Erythroblast (primary cell): ENCODE measurements around the gene HECW1.
A peak's percentile ranks its signal among the peaks of the same experiment; 100 is the strongest.
"Not testable (repeated sequence)": the region's sequence is repeated elsewhere in the genome, so short reads cannot be mapped to it uniquely, and the experiment has no call there.

Source experiments
- DNase-seq, 2 experiments: peaks; one replicate each; lab custom pipeline; 2025; lab: John Stamatoyannopoulos, UW
- GATA1 ChIP-seq: IDR thresholded peaks from 2 replicates; pipeline ENCODE4 v1.6.1; 2011; ENCODE audit warnings: low read depth, mild to moderate bottlenecking, control low read depth, low read length, moderate library complexity
- POLR2A ChIP-seq: IDR thresholded peaks from 2 replicates; pipeline ENCODE4 v1.6.1; 2011; ENCODE audit warnings: mild to moderate bottlenecking, low read length

The HECW1 gene

DNA sequence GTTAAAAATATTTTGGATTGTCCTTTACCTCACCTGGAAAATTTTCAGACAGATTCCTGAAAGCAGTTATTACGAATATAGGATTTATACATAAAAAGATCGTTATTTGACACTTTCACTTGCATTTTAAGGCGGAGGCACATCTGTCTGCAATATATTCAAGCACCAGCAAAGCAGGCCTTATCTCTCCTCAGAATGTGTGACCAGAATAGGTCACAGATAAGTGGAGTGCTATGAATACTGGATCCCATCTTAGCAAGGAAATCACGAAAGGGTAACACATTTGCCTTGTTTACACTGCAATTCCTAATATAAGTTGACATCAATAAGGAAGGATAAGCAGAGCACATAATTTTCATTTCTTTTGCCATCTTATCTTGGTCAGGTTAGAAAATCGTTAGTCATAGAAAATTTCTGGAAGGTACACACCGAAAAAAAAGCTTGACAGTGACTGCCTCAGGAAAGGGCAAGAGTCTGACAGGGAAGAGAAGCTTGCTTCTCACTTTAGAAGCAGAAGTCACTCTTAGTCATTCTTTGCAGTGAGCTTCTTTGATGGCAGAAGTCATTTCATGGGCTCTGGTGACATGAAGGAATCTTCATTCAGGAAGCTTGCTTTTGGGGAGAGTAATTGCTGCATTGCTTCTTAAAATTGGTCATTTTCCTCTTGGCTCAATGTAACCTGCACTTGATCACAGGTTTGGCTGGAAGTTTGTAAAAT is 372.4 kb downstream of the HECW1 start:
- TF ChIP-seq GATA1: no peak
- no peak for TF ChIP-seq POLR2A
- DNase-seq: peak in 1 of 2 experiments; percentile 32

DNA sequence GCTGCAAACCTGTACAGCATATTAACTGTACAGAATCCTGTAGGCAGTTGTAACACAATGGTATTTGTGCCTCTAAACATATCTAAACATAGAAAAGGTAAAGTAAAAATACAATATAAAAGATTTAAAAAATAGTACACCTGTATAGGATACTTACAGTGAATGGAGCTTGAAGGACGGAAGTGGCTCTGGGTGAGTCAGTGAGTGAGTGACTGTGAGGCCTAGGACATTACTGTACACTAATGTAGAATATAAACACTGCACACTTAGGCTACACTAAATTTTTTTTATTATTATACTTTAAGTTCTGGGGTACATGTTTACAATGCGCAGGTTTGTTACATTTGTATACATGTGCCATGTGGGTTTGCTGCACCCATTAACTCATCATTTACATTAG is 373.1 kb downstream of the HECW1 start:
- DNase-seq: no peak
- no peak for TF ChIP-seq GATA1
- TF ChIP-seq POLR2A: no peak

DNA sequence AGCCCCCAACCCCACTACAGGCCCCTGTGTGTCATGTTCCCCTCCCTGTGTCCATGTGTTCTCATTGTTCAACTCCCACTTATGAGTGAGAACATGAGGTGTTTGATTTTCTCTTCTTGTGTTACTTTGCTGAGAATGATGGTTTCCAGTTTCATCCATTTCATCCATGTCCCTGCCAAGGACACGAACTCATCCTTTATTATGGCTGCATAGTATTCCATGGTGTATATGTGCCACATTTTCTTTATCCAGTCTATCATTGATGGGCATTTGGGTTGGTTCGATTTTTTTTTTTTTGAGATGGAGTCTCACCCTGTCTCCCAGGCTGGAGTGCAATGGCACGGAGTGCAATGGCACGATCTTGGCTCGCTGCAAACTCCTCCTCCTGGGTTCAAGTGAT is 373.6 kb downstream of the HECW1 start:
- DNase-seq: not testable (repeated sequence)

DNA sequence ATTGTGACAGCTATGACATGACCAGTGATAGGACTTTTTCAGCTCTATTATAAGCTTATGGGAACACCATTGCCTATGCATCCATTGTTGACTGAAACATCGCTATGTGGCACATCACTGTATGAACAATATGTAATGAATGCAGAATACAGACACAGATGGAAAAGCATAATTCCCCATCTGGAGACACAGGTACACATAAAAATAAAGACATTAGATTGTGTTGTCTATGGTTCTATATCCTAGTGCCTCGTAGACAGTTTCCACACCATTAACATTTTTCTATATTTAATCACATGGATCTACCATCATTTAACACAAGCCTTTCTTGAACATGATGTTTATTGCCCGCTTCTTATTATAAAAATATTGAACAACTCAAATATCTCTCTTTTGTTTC is 374.2 kb downstream of the HECW1 start:
- no peak for TF ChIP-seq GATA1
- no peak for TF ChIP-seq POLR2A

DNA sequence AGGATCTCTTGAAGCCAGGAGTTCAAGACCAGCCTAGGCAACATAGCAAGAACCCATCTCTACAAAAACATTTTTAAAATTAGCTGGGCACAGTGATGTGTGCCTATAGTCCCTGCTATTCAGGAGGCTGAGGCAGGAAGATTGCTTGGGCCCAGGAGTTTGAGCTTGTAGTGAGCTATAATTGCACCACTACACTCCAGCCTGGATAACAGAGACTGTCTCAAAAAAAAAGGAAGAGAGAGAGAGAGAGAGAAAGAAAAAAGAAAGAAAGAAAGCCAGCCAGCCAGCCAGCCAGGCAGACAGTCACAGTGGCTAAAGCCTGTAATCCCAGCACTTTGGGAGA is 375.3 kb downstream of the HECW1 start:
- TF ChIP-seq GATA1 (no peak), POLR2A (no peak)
- no peak for DNase-seq

More for the DNA sequence above, 374.2 kb downstream of the HECW1 start:
- DNase-seq: no peak

DNA sequence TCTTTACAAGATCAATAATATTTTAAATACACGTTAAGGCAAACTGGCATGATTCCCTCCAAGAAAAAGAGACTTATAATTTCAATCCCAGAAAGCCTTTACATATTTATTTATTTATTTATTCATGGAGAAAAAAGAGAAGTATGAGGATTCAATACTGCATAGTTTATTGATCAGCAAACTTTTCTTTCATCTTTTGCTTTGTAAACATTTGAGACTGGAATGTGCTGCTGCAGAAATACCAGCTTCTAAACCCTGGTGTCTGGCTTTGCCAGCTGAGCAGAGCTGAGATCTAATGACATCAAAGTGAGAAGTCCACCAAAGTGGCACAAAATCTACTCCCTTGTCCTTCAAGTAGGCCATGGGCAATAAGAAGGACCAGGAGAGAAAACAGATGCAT is 376.8 kb downstream of the HECW1 start:
- TF ChIP-seq POLR2A (no peak), GATA1 (no peak)
- no peak for DNase-seq

DNA sequence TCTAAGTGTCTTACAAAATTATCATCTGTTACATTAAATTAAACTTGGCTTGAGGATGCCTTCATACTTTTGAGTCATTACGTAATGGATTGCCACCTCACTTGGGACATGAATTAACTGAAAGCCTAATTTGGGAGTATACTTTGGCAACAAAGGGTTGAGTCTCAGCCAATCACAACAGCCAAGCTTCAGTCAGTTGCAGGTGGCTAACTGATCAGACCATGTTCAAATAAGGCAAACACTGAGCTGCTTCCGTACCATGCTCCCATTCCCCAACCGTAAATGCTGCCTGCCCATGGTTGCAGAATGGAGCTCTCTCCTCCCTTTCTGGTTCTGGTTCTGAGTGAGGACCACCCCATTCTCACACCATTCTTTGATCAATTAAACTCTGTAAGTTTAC is 377.6 kb downstream of the HECW1 start:
- TF ChIP-seq POLR2A: no peak
- no peak for TF ChIP-seq GATA1
- no peak for DNase-seq

DNA sequence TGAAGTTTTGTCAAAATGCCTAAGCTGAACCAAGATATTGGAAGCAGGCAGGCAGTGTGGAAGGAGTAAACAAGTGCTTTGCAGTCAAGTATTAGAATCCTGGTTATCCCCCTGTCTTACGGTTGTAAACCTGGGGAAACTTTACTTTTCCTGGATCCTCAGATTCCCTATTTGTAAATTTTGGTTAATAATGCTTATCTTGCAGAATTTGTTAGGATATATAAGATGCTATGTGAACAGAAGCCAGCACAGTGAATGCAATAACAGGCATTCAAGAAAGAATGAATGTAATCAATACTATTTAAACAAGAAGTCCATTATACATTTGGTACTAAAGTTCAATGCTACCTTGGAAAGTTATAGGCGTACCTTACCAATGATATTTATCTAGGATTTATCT is 378.7 kb downstream of the HECW1 start:
- DNase-seq: no peak
- TF ChIP-seq GATA1 (no peak), POLR2A (no peak)

DNA sequence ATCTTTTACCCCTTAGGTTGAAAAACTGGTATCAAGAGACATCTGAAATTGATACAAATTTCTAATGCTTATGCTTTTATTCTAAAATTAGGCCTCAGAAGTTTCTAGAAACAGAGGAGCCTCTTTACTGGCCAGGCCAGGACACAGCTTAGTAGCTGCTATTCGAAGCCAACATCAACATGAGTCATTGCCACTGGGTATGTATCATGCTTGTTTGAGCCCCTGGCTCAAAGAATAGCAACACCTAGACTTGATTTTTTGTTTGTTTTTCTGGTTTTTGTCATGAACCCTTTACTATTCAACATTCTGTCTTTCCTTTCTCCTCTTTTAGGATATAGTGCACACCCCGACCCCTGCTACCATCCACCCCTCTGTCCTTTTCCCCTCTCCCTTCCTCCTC is 379.5 kb downstream of the HECW1 start:
- DNase-seq: no peak
- no peak for TF ChIP-seq GATA1
- no peak for TF ChIP-seq POLR2A

DNA sequence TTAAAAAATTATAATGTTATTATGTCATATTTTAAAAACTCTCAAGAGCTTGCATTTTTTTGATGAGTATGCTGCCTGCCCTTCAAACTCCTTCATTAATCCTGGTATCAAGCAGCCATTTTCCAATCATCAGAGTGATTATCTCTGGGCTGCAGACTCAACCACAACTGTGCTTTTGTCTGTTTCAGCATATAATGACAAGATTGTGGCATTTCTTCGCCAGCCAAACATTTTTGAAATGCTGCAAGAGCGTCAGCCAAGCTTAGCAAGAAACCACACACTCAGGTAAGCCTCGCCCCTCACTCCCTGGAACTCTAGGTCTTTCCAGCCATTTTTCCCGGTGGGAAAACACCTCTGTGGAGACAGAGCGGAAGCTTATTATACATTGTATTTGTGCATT is 380.4 kb downstream of the HECW1 start:
- TF ChIP-seq GATA1 (no peak), POLR2A (no peak)
- DNase-seq: peak in 1 of 2 experiments; percentile 13

DNA sequence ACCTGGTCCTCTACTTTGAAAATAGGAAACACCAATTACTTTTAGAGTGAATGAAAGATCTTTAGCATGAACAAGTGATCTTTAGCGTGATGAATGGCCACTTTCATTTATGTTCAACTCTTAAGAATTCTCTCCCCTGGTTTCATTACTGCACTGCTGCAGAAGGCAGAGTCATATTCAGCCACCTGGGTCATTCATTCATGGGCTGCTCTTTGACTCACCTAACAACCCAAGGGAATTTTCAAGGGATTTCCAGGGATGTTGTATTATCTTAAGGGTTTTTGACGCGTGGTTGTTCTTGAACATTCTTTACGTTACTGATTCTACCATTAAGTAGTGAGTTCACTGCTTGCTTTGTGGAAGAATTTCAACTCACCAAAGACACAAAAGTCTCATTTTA is 383.1 kb downstream of the HECW1 start:
- TF ChIP-seq GATA1: no peak
- TF ChIP-seq POLR2A: no peak
- no peak for DNase-seq

DNA sequence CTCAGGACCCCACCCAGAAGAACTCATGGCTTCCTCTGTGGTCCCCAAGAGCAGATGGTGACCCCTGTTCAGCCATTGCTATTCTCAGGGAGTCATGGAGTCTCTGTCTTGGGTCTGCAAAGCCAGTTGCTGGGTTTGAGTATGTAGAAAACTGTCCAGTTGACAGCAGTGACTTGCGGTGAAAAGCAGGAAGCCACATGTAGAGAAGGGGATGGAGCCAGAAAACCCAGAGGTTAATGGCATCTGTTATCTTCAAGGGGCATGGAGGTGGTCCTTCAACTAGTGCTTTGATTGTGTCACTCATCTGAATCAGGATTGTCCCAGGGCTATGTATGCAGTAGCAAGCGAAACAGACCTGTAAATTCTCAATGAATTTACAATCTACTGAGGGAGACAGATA is 384.1 kb downstream of the HECW1 start:
- TF ChIP-seq POLR2A: no peak
- TF ChIP-seq GATA1: no peak
- DNase-seq: no peak

DNA sequence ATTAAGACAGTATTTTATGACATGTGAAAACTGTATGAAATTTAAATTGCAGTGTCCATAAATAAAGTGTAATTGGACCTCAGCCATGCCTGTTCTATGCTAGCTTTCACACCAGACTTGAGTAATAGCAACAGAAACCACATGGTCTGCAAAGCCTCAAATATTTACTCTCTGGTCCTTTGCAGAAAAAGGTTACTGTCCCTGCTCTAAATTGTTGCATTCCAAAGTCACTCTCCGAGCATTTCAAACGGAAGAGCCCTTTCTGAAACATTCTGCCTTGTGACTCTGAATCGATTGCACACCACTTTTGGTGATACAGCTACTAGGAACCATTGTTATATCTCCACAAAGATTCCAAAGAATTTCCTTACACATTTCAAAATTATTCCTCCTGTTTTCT is 389.4 kb downstream of the HECW1 start:
- DNase-seq: no peak
- TF ChIP-seq POLR2A: no peak
- TF ChIP-seq GATA1: no peak

DNA sequence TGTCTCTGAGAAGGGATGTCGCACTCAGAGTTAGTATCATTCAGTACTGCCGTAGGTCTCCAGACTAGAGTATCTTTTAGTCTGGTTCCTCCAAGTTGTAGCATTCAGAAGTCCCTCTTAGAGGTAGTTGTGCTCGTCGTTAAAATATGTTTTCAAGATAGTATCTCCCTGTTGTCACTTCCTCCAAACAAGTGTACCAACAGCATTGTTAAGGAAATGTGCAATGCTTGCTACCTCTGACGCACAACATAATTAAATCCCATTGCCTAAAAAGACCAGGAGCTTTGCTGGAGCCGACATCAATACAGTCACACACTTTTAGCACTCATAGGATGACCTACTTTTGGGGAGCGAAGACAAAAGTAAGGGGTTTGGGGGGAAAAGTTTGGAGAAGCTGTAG is 390.5 kb downstream of the HECW1 start:
- no peak for DNase-seq
- TF ChIP-seq POLR2A (no peak), GATA1 (no peak)

DNA sequence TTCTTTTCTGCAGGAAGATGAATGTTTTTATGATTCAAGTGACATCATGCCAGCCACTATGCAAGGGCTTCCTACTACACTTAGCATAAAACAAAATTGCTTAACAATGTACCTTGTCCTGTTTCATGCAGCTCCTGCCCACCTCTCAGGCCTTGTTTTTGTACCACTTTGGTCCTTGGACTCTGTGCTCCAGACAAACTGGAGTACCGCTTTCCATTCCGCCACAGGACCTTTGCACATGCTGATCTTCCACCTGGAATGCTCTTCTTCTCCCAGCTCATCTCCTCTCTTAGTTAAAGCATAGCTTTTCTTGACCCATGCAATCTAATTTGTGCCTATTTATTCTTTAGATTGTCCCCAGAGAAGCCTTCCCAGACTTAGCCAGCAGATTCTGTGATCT is 393.0 kb downstream of the HECW1 start:
- no peak for DNase-seq
- TF ChIP-seq GATA1 (no peak), POLR2A (no peak)

DNA sequence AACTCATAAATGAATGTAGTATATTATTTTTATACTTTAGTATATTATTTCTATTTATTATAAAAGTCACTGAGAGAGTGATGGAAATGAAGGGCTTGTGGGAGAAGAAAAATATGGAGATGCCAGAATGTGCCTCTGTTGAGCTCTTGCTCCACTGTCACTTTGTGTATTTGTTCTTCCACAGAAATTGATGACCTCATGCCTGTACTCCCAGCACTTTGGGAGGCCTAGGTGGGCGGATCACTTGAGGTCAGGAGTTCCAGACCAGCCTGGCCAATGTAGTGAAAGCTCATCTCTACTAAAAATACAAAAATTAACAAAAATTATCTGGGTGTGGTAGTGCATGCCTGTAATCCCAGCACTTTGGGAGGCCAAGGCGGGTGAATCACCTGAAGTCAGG is 394.0 kb downstream of the HECW1 start:
- DNase-seq: no peak
- TF ChIP-seq GATA1 (no peak), POLR2A (no peak)
